ENCODE results near the gene ORAI3.

The ORAI3 gene

DNA sequence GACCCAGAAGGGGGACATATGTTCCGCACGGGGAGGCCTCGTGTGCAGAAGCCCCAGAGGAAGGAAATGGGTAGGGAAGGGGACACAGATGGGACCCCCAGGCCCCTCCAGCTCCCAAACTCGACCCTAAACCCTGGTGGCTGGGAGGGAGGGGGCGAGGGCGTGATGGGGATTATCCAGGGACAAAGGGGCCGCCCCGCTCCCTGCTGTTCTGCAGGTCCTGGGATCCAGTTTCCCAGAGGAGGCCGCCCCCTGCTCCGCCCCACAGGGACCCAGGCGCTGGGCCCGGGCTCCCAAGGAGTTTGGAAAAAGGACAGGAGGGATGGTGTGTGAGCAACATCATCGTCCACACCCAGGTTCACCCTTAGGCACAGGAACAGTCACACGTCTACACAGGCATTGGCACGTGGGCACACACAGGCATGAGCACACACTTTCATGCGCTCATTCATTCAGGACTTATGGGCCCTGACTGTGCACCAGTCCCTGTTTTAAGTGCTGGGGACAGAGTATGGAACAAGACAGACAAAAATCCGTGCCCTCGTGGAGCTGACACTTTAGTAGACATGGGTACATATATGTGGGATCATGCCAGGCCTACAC, 38.3 kb upstream of the ORAI3 start:
- Histone ChIP-seq H3K4me1 (ENCODE audit: control insufficient read depth, insufficient read depth, low read length) (peaks cover 10% of the 10 kb centered on the region), H3K4me3 (ENCODE audit: low read depth, low read length) (no peak overlapping the region), H3K9ac (ENCODE audit: low read length) (no peak overlapping the region), H3K9me3 (ENCODE audit: control insufficient read depth, insufficient read depth, low read depth, low read length) (no peaks in the 10 kb centered on the region), H3K27me3 (ENCODE audit: control insufficient read depth, insufficient read depth, low read length) (no peaks in the 10 kb centered on the region), H3K36me3 (ENCODE audit: control insufficient read depth, insufficient read depth, low read length) (no peaks in the 10 kb centered on the region), H3K27ac (ENCODE audit: low read depth, low read length) (no peak overlapping the region)

DNA sequence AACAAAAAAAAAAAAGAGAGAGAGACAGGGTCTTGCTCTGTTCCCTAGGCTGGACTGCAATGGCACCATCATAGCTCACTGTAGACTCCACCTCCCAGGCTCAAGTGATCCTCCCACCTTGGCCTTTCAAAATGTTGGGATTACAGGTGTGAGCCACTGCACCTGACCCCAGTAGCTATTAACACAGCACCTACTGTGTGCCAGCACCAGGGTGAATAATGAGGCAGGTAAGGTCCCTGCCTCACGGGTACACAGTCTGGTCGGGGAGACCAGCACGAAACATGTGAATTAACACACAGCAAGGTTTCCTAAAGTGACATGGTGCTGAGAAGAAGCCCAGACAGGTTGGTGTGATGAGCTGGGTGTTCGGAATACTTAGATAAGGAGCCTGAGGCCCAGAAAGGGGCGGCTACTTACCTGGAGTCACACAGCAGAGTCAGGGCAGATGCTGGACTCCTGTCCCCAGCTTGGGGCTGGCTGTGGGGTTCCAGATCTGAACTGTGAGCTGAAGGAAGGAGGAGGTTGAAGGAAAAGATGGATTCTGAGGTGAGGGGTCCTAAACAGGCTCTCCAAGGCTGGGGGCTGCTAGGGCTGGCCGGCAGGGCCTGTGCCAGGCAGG, 36.0 kb upstream of the ORAI3 start:
- H3K4me3 ChIP-seq (ENCODE audit: low read depth, low read length) = no peak overlapping the region
- no peak overlapping the region for H3K9ac ChIP-seq (ENCODE audit: low read length)
- H3K9me3 ChIP-seq (ENCODE audit: control insufficient read depth, insufficient read depth, low read depth, low read length) = no peaks in the 10 kb centered on the region
- H3K36me3 ChIP-seq (ENCODE audit: control insufficient read depth, insufficient read depth, low read length) = no peaks in the 10 kb centered on the region
- H3K27me3 ChIP-seq (ENCODE audit: control insufficient read depth, insufficient read depth, low read length) = no peaks in the 10 kb centered on the region
- peaks cover 10% of the 10 kb centered on the region for H3K4me1 ChIP-seq (ENCODE audit: control insufficient read depth, insufficient read depth, low read length)
- no peak overlapping the region for H3K27ac ChIP-seq (ENCODE audit: low read depth, low read length)

DNA sequence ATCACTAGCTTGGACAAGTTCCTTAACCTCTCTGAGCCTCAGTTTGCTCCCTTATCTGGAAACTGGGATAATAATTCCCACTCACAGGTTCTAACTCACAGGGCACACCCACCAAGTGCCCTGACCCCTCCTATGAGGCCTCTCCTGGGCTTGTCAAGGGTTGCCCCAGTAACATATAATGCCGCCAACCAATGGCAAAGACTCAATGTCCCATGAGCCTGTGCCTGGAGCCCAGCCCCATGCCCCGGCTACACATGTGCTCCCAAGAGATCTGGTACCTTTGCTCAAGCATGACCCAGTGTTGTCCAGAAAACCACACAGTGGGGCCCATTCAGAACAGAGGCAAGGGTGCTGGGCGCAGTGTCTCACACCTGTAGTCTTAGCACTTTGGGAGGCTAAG, 34.0 kb upstream of the ORAI3 start:
- Histone ChIP-seq H3K27me3 (ENCODE audit: control insufficient read depth, insufficient read depth, low read length) (no peaks in the 10 kb centered on the region), H3K9me3 (ENCODE audit: control insufficient read depth, insufficient read depth, low read depth, low read length) (no peaks in the 10 kb centered on the region), H3K4me1 (ENCODE audit: control insufficient read depth, insufficient read depth, low read length) (peaks cover 10% of the 10 kb centered on the region), H3K36me3 (ENCODE audit: control insufficient read depth, insufficient read depth, low read length) (no peaks in the 10 kb centered on the region), H3K9ac (ENCODE audit: low read length) (no peak overlapping the region), H3K4me3 (ENCODE audit: low read depth, low read length) (no peak overlapping the region), H3K27ac (ENCODE audit: low read depth, low read length) (no peak overlapping the region)

DNA sequence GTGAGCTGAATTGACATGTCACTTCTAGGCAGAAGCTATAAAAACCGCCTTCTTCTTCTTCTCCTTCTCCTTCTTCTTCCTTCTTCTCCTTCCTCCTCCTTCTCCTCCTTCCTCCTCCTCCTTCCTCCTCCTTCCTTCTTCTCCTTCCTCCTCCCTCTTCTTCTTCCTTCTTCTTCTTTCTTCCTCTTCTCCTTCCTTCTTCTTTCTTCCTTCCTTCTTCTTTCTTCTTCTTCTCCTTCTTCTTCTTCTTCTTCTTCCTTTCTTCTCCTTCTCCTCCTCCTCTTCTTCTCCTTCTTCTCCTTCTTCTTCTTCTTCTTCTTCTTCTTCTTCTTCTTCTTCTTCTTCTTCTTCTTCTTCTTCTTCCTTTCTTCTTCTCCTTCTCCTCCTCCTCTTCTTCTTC, 30.3 kb upstream of the ORAI3 start:
- Histone ChIP-seq H3K4me1 (ENCODE audit: control insufficient read depth, insufficient read depth, low read length) (peaks cover 3% of the 10 kb centered on the region; the same call in 1 of the 2 replicates), H3K27me3 (ENCODE audit: control insufficient read depth, insufficient read depth, low read length) (no peaks in the 10 kb centered on the region), H3K9me3 (ENCODE audit: control insufficient read depth, insufficient read depth, low read depth, low read length) (no peaks in the 10 kb centered on the region), H3K4me3 (ENCODE audit: low read depth, low read length) (no peak overlapping the region), H3K36me3 (ENCODE audit: control insufficient read depth, insufficient read depth, low read length) (no peaks in the 10 kb centered on the region), H3K9ac (ENCODE audit: low read length) (no peak overlapping the region), H3K27ac (ENCODE audit: low read depth, low read length) (no peak overlapping the region)

DNA sequence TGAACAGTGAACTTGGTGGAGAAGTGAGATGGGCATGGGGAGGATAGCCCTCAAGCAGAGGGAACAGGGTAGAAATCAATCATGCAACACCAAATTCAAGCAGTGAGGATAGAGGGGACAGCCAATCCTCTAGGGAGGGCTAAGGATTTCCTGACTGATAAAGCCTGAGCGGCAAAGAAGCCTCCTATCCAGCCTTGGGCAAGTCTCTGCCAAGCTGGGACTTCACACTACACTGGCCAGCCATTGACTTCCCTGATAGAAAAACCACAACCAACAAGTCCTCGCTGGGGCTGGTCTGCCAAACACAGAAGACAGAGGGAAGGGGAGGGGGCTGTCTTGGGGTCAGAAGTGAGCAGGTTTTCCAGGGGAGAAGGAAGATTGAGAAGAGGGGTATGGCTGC, 28.0 kb upstream of the ORAI3 start:
- no peaks in the 10 kb centered on the region for H3K9me3 ChIP-seq (ENCODE audit: control insufficient read depth, insufficient read depth, low read depth, low read length)
- no peak overlapping the region for H3K9ac ChIP-seq (ENCODE audit: low read length)
- no peaks in the 10 kb centered on the region for H3K27me3 ChIP-seq (ENCODE audit: control insufficient read depth, insufficient read depth, low read length)
- H3K27ac ChIP-seq (ENCODE audit: low read depth, low read length) = no peak overlapping the region
- H3K4me3 ChIP-seq (ENCODE audit: low read depth, low read length) = no peak overlapping the region
- peaks cover 3% of the 10 kb centered on the region; the same call in 1 of the 2 replicates for H3K4me1 ChIP-seq (ENCODE audit: control insufficient read depth, insufficient read depth, low read length)
- H3K36me3 ChIP-seq (ENCODE audit: control insufficient read depth, insufficient read depth, low read length) = 0 out of 2 replicates have a peak, but pooled peaks cover 2% of the 10 kb centered on the region

DNA sequence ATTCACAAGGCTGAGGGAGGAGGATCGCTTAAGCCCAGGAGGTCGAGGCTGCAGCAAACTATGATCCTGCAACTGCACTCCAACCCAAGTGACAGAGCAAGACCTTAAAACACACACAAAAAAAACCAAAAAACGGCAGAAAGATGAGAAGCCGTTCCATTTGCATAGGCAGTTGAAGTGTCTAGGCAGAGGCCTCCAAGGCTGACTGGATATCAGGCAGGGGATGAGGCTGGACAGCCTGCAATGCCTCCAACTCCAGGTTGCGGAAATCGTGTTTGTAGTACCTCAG, 27.5 kb upstream of the ORAI3 start:
- Histone ChIP-seq H3K4me3 (ENCODE audit: low read depth, low read length) (peak overlapping the region; percentile 69), H3K9me3 (ENCODE audit: control insufficient read depth, insufficient read depth, low read depth, low read length) (no peaks in the 10 kb centered on the region), H3K27me3 (ENCODE audit: control insufficient read depth, insufficient read depth, low read length) (no peaks in the 10 kb centered on the region), H3K36me3 (ENCODE audit: control insufficient read depth, insufficient read depth, low read length) (0 out of 2 replicates have a peak, but pooled peaks cover 5% of the 10 kb centered on the region), H3K9ac (ENCODE audit: low read length) (no peak overlapping the region), H3K27ac (ENCODE audit: low read depth, low read length) (no peak overlapping the region), H3K4me1 (ENCODE audit: control insufficient read depth, insufficient read depth, low read length) (peaks cover 3% of the 10 kb centered on the region; the same call in 1 of the 2 replicates)

DNA sequence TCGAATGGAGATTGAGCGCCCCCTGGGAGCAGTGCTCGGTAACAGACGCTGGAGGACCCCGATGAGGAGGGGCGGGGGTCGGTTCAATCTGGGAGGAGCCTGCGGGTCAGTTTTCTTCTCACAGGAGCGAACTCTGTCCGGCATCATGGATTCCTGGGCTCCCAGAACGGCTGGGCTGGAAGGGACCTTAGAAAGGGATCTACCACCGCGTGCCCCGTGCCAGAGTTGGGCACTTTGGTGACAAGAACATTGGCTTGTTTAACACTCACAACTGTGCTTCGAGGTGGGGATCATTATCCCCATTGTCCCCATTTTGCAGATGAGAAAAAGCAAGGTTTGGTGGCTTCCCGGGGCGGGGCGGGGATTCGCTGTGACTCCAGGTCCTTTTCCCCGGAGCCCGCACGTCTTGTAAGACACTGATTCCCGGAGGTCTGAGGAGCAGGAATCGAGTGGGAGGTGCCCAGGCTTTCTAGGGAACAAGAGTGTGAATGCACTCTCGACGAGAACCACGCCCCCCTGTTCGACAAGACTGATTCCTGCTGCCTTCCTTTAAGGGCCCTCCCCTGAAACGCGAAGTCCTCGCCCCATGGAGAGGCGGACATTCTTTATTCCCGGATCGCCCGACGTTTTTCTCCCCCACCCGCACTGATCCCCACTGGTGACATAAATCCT, 27.0 kb upstream of the ORAI3 start:
- Histone ChIP-seq H3K27me3 (ENCODE audit: control insufficient read depth, insufficient read depth, low read length) (no peaks in the 10 kb centered on the region), H3K9ac (ENCODE audit: low read length) (peak overlapping the region; percentile 56), H3K36me3 (ENCODE audit: control insufficient read depth, insufficient read depth, low read length) (peaks cover 10% of the 10 kb centered on the region), H3K9me3 (ENCODE audit: control insufficient read depth, insufficient read depth, low read depth, low read length) (no peaks in the 10 kb centered on the region), H3K27ac (ENCODE audit: low read depth, low read length) (no peak overlapping the region), H3K4me3 (ENCODE audit: low read depth, low read length) (peak overlapping the region; percentile 69), H3K4me1 (ENCODE audit: control insufficient read depth, insufficient read depth, low read length) (peaks cover 3% of the 10 kb centered on the region; the same call in 1 of the 2 replicates)

DNA sequence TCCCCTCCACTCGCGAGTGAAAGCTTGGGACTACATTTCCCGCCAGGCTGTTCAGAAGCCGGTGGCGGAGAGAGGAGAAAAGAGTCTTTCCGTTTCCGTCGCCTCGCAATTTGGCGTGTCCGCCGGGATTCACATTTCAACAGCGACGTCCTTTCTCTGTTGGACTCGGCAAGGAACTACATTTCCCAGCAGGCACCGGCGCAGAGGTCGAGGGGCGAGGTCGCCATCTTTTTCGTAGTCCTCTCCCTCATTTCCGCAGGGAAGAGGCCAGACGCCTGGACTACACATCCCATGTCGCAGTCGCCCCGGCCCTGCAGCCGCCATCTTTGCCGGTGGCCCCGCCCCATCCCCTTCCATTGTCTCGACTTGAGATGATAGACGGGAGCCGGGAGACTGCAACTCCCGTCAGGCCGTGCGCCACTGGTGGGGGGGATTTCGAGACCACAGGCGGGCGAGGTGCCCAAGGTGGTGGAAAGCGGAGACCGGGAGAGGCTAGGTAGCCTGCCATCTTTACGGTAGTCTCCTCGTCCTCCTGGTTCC, 26.4 kb upstream of the ORAI3 start:
- Histone ChIP-seq H3K4me1 (ENCODE audit: control insufficient read depth, insufficient read depth, low read length) (peaks cover 6% of the 10 kb centered on the region), H3K9me3 (ENCODE audit: control insufficient read depth, insufficient read depth, low read depth, low read length) (no peaks in the 10 kb centered on the region), H3K27ac (ENCODE audit: low read depth, low read length) (peak overlapping the region; percentile 58)

DNA sequence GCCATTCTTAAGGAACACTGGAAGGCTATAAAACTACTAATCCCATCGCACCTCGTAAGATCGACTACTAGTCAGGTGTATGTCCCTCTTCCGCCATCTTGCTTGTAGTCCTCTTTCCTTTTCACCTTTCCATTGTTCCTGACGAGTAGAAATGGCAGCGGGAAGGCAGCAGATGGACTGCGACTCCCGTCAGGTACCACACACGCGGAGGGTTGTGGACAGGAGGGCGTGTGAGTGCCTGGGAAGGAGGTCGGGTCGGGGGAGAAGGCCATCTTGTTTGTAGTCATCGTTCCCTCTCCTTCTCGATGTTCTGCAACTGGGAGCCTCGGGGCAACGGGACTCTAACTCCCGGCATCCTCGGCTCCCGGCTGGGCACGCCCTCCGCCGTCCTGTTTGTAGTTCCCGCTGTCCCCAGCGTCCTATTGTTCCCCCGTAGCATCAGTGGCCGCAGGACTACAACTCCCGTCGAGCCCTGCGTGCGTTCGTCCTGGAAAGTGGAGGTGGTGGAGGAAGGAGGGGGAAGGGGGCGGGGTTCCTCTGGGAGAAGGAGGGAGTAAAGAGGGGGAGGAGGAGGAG, 25.8 kb upstream of the ORAI3 start:
- peak overlapping the region; percentile 68 for H3K4me3 ChIP-seq (ENCODE audit: low read depth, low read length)
- no peaks in the 10 kb centered on the region for H3K9me3 ChIP-seq (ENCODE audit: control insufficient read depth, insufficient read depth, low read depth, low read length)
- peak overlapping the region; percentile 58 for H3K27ac ChIP-seq (ENCODE audit: low read depth, low read length)
- no peaks in the 10 kb centered on the region for H3K27me3 ChIP-seq (ENCODE audit: control insufficient read depth, insufficient read depth, low read length)
- H3K4me1 ChIP-seq (ENCODE audit: control insufficient read depth, insufficient read depth, low read length) = peaks cover 7% of the 10 kb centered on the region
- H3K9ac ChIP-seq (ENCODE audit: low read length) = peak overlapping the region; percentile 83
- peaks cover 16% of the 10 kb centered on the region for H3K36me3 ChIP-seq (ENCODE audit: control insufficient read depth, insufficient read depth, low read length)

More for the DNA sequence above, 26.4 kb upstream of the ORAI3 start:
- no peaks in the 10 kb centered on the region for H3K27me3 ChIP-seq (ENCODE audit: control insufficient read depth, insufficient read depth, low read length)
- peaks cover 16% of the 10 kb centered on the region for H3K36me3 ChIP-seq (ENCODE audit: control insufficient read depth, insufficient read depth, low read length)
- H3K9ac ChIP-seq (ENCODE audit: low read length) = peak overlapping the region; percentile 83
- H3K4me3 ChIP-seq (ENCODE audit: low read depth, low read length) = peak overlapping the region; percentile 69

DNA sequence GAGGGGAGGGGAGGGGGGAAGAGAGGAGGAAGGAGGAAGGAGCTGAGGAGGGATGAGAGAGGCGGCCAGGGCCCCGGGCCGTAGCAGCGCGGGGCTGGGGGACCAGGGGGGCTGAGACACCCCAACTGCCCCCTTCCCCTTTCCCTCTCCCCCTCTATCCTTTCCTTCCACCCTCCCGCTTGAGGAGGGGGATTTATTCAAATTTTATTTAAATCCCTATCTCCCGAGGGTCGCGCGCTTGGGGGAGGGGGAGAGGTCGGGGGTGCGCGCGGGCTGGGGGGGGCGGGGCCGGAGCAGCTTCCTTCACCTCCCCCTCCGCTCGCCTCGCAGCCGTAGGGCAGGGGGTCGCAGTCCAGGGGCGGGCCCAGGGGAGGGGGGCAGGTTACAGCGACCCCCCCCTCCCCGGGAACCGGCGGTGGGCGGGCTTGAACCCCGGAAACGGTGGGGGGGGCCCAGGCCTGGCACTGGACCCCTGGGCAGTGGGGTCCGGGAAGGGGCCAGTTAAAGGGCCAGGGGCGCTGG, 25.3 kb upstream of the ORAI3 start, which contains the start of gene FBXL19:
Gene FBXL19, plus strand, starts transcription at position 19 of the 522 bp plus-strand sequence. CDS start 2,183 bp downstream, outside the sequence.
- peak within 1 kb of the TSS; percentile 83 for H3K9ac ChIP-seq (ENCODE audit: low read length)
- no peaks in the 10 kb centered on the region for H3K27me3 ChIP-seq (ENCODE audit: control insufficient read depth, insufficient read depth, low read length)
- H3K27ac ChIP-seq (ENCODE audit: low read depth, low read length) = peak within 1 kb of the TSS; percentile 58
- H3K4me1 ChIP-seq (ENCODE audit: control insufficient read depth, insufficient read depth, low read length) = peaks cover 7% of the 10 kb centered on the region
- peaks cover 16% of the 10 kb centered on the region for H3K36me3 ChIP-seq (ENCODE audit: control insufficient read depth, insufficient read depth, low read length)
- no peaks in the 10 kb centered on the region for H3K9me3 ChIP-seq (ENCODE audit: control insufficient read depth, insufficient read depth, low read depth, low read length)
- H3K4me3 ChIP-seq (ENCODE audit: low read depth, low read length) = peak within 1 kb of the TSS; percentile 69

Data from HUES6 (cell line).